HL-60 (cell line): Measurements from ENCODE around the gene CAMTA1.

Experiments
- CTCF ChIP-seq: IDR thresholded peaks from one replicate; pipeline ENCODE4 v1.5.1; 2011; ENCODE audit warnings: low read length, control low read depth, inconsistent platforms; ENCODE audit not compliant: insufficient read depth
- GABPA ChIP-seq: IDR thresholded peaks from 2 replicates; pipeline ENCODE4 v1.6.1; 2012; ENCODE audit warnings: low read depth
- POLR2AphosphoS5 ChIP-seq: IDR thresholded peaks from 2 replicates; pipeline ENCODE4 v1.6.1; 2012; ENCODE audit warnings: low read depth
- REST ChIP-seq: IDR thresholded peaks from 2 replicates; pipeline ENCODE4 v1.6.1; 2012; ENCODE audit warnings: low read depth; ENCODE audit not compliant: insufficient replicate concordance

- TF ChIP-seq CTCF (no peak), GABPA (no peak), POLR2AphosphoS5 (no peak), REST (no peak)
These were observed 895.1 kb downstream of the CAMTA1 start for GRCh38 chr1:7680207-7680954.
